KBM-7 (cell line): ENCODE measurements around the gene PAX1.

Source experiments
- DNase-seq: peaks from one replicate; pipeline ENCODE4 v3.0.0-alpha.2; 2015
- in situ Hi-C: fragments of 300-500 bp; cut with MboI; formaldehyde crosslinking; loops from 2 replicates; pipeline ENCODE4 v1.14.3; 2020; ENCODE audit warnings: low sequenced_read_pairs, low pct_unique_long_range_greater_than_20kb, mixed read lengths

Gene PAX1

GRCh38 chr20:21702016-21702415 lies 3.4 kb upstream of the PAX1 start:
- in situ Hi-C loops = no loop called here
- no peak for DNase-seq

GRCh38 chr20:21702553-21703470 lies 2.7 kb upstream of the PAX1 start:
- in situ Hi-C loops = no loop called here
- peak; percentile 67 for DNase-seq

GRCh38 chr20:21703717-21704407 lies 1.6 kb upstream of the PAX1 start:
- no peak for DNase-seq
- in situ Hi-C loops = no loop called here

- in situ Hi-C loops = no loop called here
- no peak for DNase-seq
Measured at GRCh38 chr20:21704408-21705385, 767 bp upstream of the PAX1 start.

GRCh38 chr20:21706261-21707195 lies 1.1 kb downstream of the PAX1 start:
- DNase-seq = no peak
- in situ Hi-C loops = no loop called here

GRCh38 chr20:21707267-21707666 lies 1.8 kb downstream of the PAX1 start:
- in situ Hi-C loops = no loop called here

GRCh38 chr20:21707999-21708737 lies 2.7 kb downstream of the PAX1 start:
- in situ Hi-C loops = no loop called here
- no peak for DNase-seq

More at GRCh38 chr20:21707267-21707666, 1.8 kb downstream of the PAX1 start:
- DNase-seq = no peak

GRCh38 chr20:21708738-21709534 lies 3.5 kb downstream of the PAX1 start:
- in situ Hi-C loops = no loop called here

GRCh38 chr20:21709535-21709904 lies 4.1 kb downstream of the PAX1 start:
- DNase-seq = no peak
- in situ Hi-C loops = no loop called here

More at GRCh38 chr20:21708738-21709534, 3.5 kb downstream of the PAX1 start:
- DNase-seq = no peak

- no peak for DNase-seq
- in situ Hi-C loops = no loop called here
Measured at GRCh38 chr20:21710341-21710740, 4.9 kb downstream of the PAX1 start.

GRCh38 chr20:21710863-21711431 lies 5.5 kb downstream of the PAX1 start:
- in situ Hi-C loops = no loop called here
- DNase-seq = no peak

- in situ Hi-C loops = no loop called here
- no peak for DNase-seq
Measured at GRCh38 chr20:21712443-21713059, 7.1 kb downstream of the PAX1 start.

- in situ Hi-C loops = no loop called here
- DNase-seq = no peak
Measured at GRCh38 chr20:21713470-21713869, 8.0 kb downstream of the PAX1 start.

- no peak for DNase-seq
- in situ Hi-C loops = no loop called here
Measured at GRCh38 chr20:21713901-21714296, 8.4 kb downstream of the PAX1 start.

GRCh38 chr20:21714297-21715192 lies 9.1 kb downstream of the PAX1 start:
- DNase-seq = no peak
- in situ Hi-C loops = no loop called here
